GM23338 (cell line): ENCODE measurements around the gene OSCAR. TPM values are rescaled to one million over a fixed set of nuclear protein-coding genes. Genes with fewer than 3 reads are reported as not detected.

Experiments
- ATAC-seq: fragments of 200-7000 bp; cut with Tn5 transposase; 3 replicates; pipeline ENCODE4 v1.9.1; 2020
- DNase-seq: peaks from one replicate; pipeline ENCODE4 v3.0.0-alpha.2; 2015; ENCODE audit warnings: low spot score
- H2AFZ ChIP-seq: fragments of 200-600 bp; sonication (generic); 2 replicates; pipeline ENCODE4 v1.8.0; 2016; ENCODE audit warnings: antibody characterized with exemption, mild to moderate bottlenecking, moderate library complexity
- H3F3A ChIP-seq: fragments of 200-600 bp; sonication (generic); replicated peaks from 2 replicates; pipeline ENCODE4 v1.8.0; 2017; ENCODE audit warnings: antibody characterized with exemption, mixed run types, low read depth
- H3K27ac ChIP-seq: fragments of 200-600 bp; sonication (generic); 2 replicates; pipeline ENCODE4 v1.6.1; 2016; ENCODE audit warnings: low read depth
- H3K27me3 ChIP-seq: fragments of 200-600 bp; sonication (generic); 2 replicates; pipeline ENCODE4 v1.8.0; 2016; ENCODE audit warnings: mild to moderate bottlenecking, mixed run types, moderate library complexity; ENCODE audit not compliant: insufficient read depth
- H3K36me3 ChIP-seq: fragments of 200-600 bp; sonication (generic); 2 replicates; pipeline ENCODE4 v1.8.0; 2016; ENCODE audit warnings: mild to moderate bottlenecking; ENCODE audit not compliant: insufficient read depth
- H3K4me1 ChIP-seq: fragments of 200-600 bp; sonication (generic); 2 replicates; pipeline ENCODE4 v1.8.0; 2016; ENCODE audit warnings: mild to moderate bottlenecking, moderate library complexity; ENCODE audit not compliant: insufficient read depth
- H3K4me2 ChIP-seq: fragments of 200-600 bp; sonication (generic); 2 replicates; pipeline ENCODE4 v1.7.1; 2017; ENCODE audit warnings: mixed run types
- H3K4me3 ChIP-seq: fragments of 200-600 bp; sonication (generic); 2 replicates; pipeline ENCODE4 v1.6.1; 2016; ENCODE audit warnings: mixed run types
- H3K79me2 ChIP-seq: fragments of 200-600 bp; sonication (generic); replicated peaks from 2 replicates; pipeline ENCODE4 v1.8.0; 2017; ENCODE audit warnings: mild to moderate bottlenecking; ENCODE audit not compliant: insufficient read depth
- H3K9me2 ChIP-seq: fragments of 200-600 bp; sonication (generic); 2 replicates; pipeline ENCODE4 v1.8.0; 2017; ENCODE audit not compliant: insufficient read depth
- H4K20me1 ChIP-seq: fragments of 200-600 bp; sonication (generic); replicated peaks from 2 replicates; pipeline ENCODE4 v1.8.0; 2017; ENCODE audit warnings: mild to moderate bottlenecking; ENCODE audit not compliant: insufficient read depth
- H3K27ac Mint-ChIP-seq: 2 replicates; pipeline ENCODE4 v1.8.0; 2020; ENCODE audit warnings: inconsistent platforms, mild to moderate bottlenecking, moderate library complexity, mixed read lengths
- H3K27me3 Mint-ChIP-seq: 3 replicates; pipeline ENCODE4 v1.8.0; 2022; ENCODE audit warnings: low read depth, mild to moderate bottlenecking, moderate library complexity, mixed read lengths, inconsistent platforms; ENCODE audit not compliant: insufficient read depth, poor library complexity
- H3K36me3 Mint-ChIP-seq: 3 replicates; pipeline ENCODE4 v1.8.0; 2021; ENCODE audit warnings: low read depth, mild to moderate bottlenecking, inconsistent platforms, moderate library complexity, mixed read lengths
- H3K4me1 Mint-ChIP-seq: 3 replicates; pipeline ENCODE4 v1.8.0; 2020; ENCODE audit warnings: mild to moderate bottlenecking, inconsistent platforms, mixed read lengths
- H3K4me3 Mint-ChIP-seq: 3 replicates; pipeline ENCODE4 v1.8.0; 2021; ENCODE audit warnings: moderate library complexity, mild to moderate bottlenecking, inconsistent platforms, mixed read lengths
- H3K9me3 Mint-ChIP-seq: 3 replicates; pipeline ENCODE4 v1.8.0; 2020; ENCODE audit warnings: moderate library complexity, mild to moderate bottlenecking, inconsistent platforms, mixed read lengths
- CREB1 ChIP-seq: fragments of 250-450 bp; sonication (Bioruptor Pico); IDR thresholded peaks from 2 replicates; pipeline ENCODE4 v1.5.0; 2020; ENCODE audit warnings: low read depth, mild to moderate bottlenecking, moderate library complexity
- CTCF ChIP-seq, 2 experiments: fragments of 200-600 bp in 1 of 2; sonication (generic) in 1 of 2; conservative IDR thresholded peaks; 2 replicates each; pipeline versions ENCODE4 v1.5.1 to v1.6.1; 2016 to 2017; ENCODE audit warnings: antibody characterized with exemption in 2 of 2, low read depth in 2 of 2, mild to moderate bottlenecking in 2 of 2, moderate library complexity in 1 of 2
- EZH2 ChIP-seq: fragments of 200-600 bp; sonication (generic); IDR thresholded peaks from one replicate; pipeline ENCODE4 v1.8.0; 2017; ENCODE audit warnings: antibody characterized with exemption, mild to moderate bottlenecking, low read depth; ENCODE audit not compliant: unreplicated experiment
- EZH2phosphoT487 ChIP-seq: fragments of 200-600 bp; sonication (generic); IDR thresholded peaks from one replicate; pipeline ENCODE4 v1.8.1; 2018; ENCODE audit warnings: antibody characterized with exemption; ENCODE audit not compliant: unreplicated experiment
- JUNB ChIP-seq: IDR thresholded peaks from one replicate; pipeline ENCODE4 v1.6.1; 2016; ENCODE audit warnings: antibody characterized with exemption; ENCODE audit not compliant: unreplicated experiment
- NANOG ChIP-seq: IDR thresholded peaks from 2 replicates; pipeline ENCODE4 v1.6.1; 2016; ENCODE audit warnings: antibody characterized with exemption, borderline replicate concordance
- POLR2AphosphoS5 ChIP-seq: IDR thresholded peaks from 2 replicates; pipeline ENCODE4 v1.6.1; 2016; ENCODE audit warnings: antibody characterized with exemption, low read depth
- STAT1 ChIP-seq: IDR thresholded peaks from one replicate; pipeline ENCODE4 v1.6.1; 2016; ENCODE audit warnings: antibody characterized with exemption; ENCODE audit not compliant: unreplicated experiment
- ZNF114 ChIP-seq: fragments of 250-450 bp; sonication (Bioruptor Pico); IDR thresholded peaks from 2 replicates; pipeline ENCODE4 v1.5.0; 2020; ENCODE audit warnings: mild to moderate bottlenecking, moderate library complexity
- polyA plus RNA-seq: library from polyadenylated mRNA; unstranded; fragments of >200 nt; fragmentation: Nextera tagmentation; extraction: Ambion mirVana; gene quantifications from 2 replicates; pipeline ENCODE4 v1.2.1, GENCODE V29; 2016
- total RNA-seq: library from RNA; depleted of rRNA; stranded (reverse); fragments of >200 nt; shearing (Covaris generic); gene quantifications from 2 replicates; pipeline ENCODE4 v1.2.3, GENCODE V29; 2014
- TF ChIP-seq, protein P1 (sequence below): IDR thresholded peaks from one replicate; pipeline ENCODE4 v1.6.1; 2018; ENCODE audit warnings: antibody characterized with exemption; ENCODE audit not compliant: unreplicated experiment
- TF ChIP-seq, protein P2 (sequence below): IDR thresholded peaks from 2 replicates; pipeline ENCODE4 v1.6.1; 2016; ENCODE audit warnings: antibody characterized with exemption

OSCAR gene
- total and polyA plus RNA-seq, 2 experiments from 2014 or later, result 0.31 to 1.6 TPM

- peaks cover 80% of the 10 kb centered on the region for H3K36me3 Mint-ChIP-seq
- H3K4me2 ChIP-seq, result no peak overlapping the region
- no peak overlapping the region for H3K4me3 ChIP-seq
- peaks cover 24% of the 10 kb centered on the region for H3K36me3 ChIP-seq
- H3F3A ChIP-seq, result no peaks in the 10 kb centered on the region; the same call in 1 of the 2 replicates
- H3K79me2 ChIP-seq, result peaks cover under 1% of the 10 kb centered on the region; the same call in 1 of the 2 replicates
- H3K27me3 Mint-ChIP-seq, result peaks cover 15% of the 10 kb centered on the region
- DNase-seq, result no peak
- H4K20me1 ChIP-seq, result peaks cover 11% of the 10 kb centered on the region; the same call in 1 of the 2 replicates
- H3K4me1 Mint-ChIP-seq, result no peaks in the 10 kb centered on the region; the same call in 2 of the 3 replicates
- no peak overlapping the region for H3K27ac Mint-ChIP-seq
- no peak overlapping the region for H3K27ac ChIP-seq
- TF ChIP-seq, protein P1, sequence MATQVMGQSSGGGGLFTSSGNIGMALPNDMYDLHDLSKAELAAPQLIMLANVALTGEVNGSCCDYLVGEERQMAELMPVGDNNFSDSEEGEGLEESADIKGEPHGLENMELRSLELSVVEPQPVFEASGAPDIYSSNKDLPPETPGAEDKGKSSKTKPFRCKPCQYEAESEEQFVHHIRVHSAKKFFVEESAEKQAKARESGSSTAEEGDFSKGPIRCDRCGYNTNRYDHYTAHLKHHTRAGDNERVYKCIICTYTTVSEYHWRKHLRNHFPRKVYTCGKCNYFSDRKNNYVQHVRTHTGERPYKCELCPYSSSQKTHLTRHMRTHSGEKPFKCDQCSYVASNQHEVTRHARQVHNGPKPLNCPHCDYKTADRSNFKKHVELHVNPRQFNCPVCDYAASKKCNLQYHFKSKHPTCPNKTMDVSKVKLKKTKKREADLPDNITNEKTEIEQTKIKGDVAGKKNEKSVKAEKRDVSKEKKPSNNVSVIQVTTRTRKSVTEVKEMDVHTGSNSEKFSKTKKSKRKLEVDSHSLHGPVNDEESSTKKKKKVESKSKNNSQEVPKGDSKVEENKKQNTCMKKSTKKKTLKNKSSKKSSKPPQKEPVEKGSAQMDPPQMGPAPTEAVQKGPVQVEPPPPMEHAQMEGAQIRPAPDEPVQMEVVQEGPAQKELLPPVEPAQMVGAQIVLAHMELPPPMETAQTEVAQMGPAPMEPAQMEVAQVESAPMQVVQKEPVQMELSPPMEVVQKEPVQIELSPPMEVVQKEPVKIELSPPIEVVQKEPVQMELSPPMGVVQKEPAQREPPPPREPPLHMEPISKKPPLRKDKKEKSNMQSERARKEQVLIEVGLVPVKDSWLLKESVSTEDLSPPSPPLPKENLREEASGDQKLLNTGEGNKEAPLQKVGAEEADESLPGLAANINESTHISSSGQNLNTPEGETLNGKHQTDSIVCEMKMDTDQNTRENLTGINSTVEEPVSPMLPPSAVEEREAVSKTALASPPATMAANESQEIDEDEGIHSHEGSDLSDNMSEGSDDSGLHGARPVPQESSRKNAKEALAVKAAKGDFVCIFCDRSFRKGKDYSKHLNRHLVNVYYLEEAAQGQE, result no peak
- TF ChIP-seq ZNF114 (CRISPR knock-in tag), result no peak
- TF ChIP-seq JUNB, result no peak
- no peak for TF ChIP-seq CTCF (conservative IDR thresholded peaks at IDR 0.05; ENCODE audit: low read depth in 2 of 2)
- H3K9me3 Mint-ChIP-seq, result no peaks in the 10 kb centered on the region; the same call in 2 of the 3 replicates
- no peaks in the 10 kb centered on the region for H3K9me2 ChIP-seq
- H2AFZ ChIP-seq, result no peak overlapping the region
- no peak overlapping the region for H3K4me3 Mint-ChIP-seq
- H3K27me3 ChIP-seq, result no peaks in the 10 kb centered on the region
- no peak for ATAC-seq
- H3K4me1 ChIP-seq, result no peaks in the 10 kb centered on the region
Observed at GRCh38 chr19:54148158-54148557, 47.6 kb upstream of the OSCAR start.

GRCh38 chr19:54147676-54148075, 47.1 kb upstream of the OSCAR start:
- no peaks in the 10 kb centered on the region; the same call in 2 of the 3 replicates for H3K4me1 Mint-ChIP-seq
- Histone ChIP-seq H3F3A (no peaks in the 10 kb centered on the region; the same call in 1 of the 2 replicates), H3K9me2 (no peaks in the 10 kb centered on the region), H4K20me1 (peaks cover 16% of the 10 kb centered on the region), H3K4me3 (no peak overlapping the region), H2AFZ (no peak overlapping the region), H3K4me2 (no peak overlapping the region), H3K36me3 (peaks cover 27% of the 10 kb centered on the region), H3K4me1 (no peaks in the 10 kb centered on the region), H3K27ac (no peak overlapping the region), H3K27me3 (no peaks in the 10 kb centered on the region), H3K79me2 (peaks cover 5% of the 10 kb centered on the region; the same call in 1 of the 2 replicates)
- H3K9me3 Mint-ChIP-seq, result no peaks in the 10 kb centered on the region; the same call in 2 of the 3 replicates
- no peak for DNase-seq
- no peak overlapping the region; the same call in 1 of the 2 replicates for H3K27ac Mint-ChIP-seq
- no peak overlapping the region for H3K4me3 Mint-ChIP-seq
- H3K36me3 Mint-ChIP-seq, result peaks cover 83% of the 10 kb centered on the region
- peaks cover 13% of the 10 kb centered on the region for H3K27me3 Mint-ChIP-seq
- no peak for ATAC-seq
- TF ChIP-seq, protein P2, sequence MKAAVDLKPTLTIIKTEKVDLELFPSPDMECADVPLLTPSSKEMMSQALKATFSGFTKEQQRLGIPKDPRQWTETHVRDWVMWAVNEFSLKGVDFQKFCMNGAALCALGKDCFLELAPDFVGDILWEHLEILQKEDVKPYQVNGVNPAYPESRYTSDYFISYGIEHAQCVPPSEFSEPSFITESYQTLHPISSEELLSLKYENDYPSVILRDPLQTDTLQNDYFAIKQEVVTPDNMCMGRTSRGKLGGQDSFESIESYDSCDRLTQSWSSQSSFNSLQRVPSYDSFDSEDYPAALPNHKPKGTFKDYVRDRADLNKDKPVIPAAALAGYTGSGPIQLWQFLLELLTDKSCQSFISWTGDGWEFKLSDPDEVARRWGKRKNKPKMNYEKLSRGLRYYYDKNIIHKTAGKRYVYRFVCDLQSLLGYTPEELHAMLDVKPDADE, result no peak
- TF ChIP-seq, protein P1, result no peak
- TF ChIP-seq JUNB (no peak), STAT1 (no peak), NANOG (no peak), EZH2 (no peak), CTCF (conservative IDR thresholded peaks at IDR 0.05; ENCODE audit: low read depth in 2 of 2) (no peak), ZNF114 (CRISPR knock-in tag) (no peak), POLR2AphosphoS5 (no peak), EZH2phosphoT487 (no peak), CREB1 (no peak)
